HK-2 (cell line): ENCODE measurements around the gene DUOX1.
"Not testable (repeated sequence)": the region's sequence is repeated elsewhere in the genome, so short reads cannot be mapped to it uniquely, and the experiment has no call there.

Source experiments
- DNase-seq: peaks from one replicate; pipeline ENCODE4 v3.0.0-alpha.2; 2018; ENCODE audit not compliant: unreplicated experiment

DUOX1 gene

DNA sequence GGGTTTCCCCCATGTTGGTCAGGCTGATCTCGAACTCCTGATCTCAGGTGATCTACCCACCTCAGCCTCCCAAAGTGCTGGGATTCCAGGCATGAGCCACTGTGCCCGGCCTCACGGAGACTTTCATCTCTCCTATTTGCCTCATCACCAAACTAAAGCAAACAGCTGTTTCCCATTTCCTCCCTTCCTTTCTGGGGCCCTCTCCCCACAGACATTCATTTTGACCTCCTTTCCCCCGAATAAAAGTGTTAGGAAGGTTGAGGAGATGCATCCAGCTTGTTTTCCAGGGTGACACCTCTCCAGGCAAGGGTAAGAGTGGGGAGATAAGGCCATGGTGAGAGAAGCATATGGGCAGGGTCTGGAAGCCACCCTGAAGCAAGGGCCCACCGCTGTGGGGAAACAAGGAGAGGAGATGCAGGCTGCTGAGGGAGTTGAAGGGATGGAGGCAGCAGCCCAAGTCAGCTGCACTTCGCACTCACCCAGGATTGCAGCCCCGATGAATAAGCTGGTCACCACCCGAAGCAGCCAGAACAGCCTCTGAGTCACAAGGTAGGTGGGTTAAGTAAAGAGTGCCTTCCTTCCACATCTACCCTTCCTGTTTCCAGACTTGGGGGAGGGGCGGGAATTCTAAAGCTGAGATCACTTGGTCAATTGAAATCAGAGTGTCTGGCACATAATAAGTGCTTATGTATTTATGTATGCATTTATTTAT lies 7.9 kb upstream of the DUOX1 start:
- peak; percentile 59 for DNase-seq

DNA sequence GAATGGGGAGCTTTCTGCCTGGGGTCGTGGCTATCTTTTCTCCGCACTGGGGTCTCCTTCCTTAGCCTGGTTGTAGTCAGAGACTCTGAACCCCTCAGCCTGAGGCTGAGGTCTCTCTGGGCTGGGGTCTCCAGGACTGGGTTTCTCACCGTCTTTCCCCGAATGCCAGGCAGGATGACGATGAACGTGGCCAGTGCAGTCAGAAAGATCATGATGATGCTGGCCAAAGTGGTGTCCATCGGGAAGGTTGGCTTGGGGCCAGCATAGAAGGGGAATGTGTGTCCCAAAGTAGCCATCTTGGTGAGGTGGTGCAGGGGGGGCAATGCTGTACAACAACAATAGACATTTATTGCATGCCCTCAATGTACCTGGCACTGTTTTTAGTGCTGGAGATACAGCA lies 7.1 kb upstream of the DUOX1 start:
- DNase-seq, result no peak

- no peak for DNase-seq
These were observed 6.4 kb upstream of the DUOX1 start for GRCh38 chr15:45123397-45123796.

- no peak for DNase-seq
These were observed 3.1 kb upstream of the DUOX1 start for GRCh38 chr15:45126535-45127158.

DNA sequence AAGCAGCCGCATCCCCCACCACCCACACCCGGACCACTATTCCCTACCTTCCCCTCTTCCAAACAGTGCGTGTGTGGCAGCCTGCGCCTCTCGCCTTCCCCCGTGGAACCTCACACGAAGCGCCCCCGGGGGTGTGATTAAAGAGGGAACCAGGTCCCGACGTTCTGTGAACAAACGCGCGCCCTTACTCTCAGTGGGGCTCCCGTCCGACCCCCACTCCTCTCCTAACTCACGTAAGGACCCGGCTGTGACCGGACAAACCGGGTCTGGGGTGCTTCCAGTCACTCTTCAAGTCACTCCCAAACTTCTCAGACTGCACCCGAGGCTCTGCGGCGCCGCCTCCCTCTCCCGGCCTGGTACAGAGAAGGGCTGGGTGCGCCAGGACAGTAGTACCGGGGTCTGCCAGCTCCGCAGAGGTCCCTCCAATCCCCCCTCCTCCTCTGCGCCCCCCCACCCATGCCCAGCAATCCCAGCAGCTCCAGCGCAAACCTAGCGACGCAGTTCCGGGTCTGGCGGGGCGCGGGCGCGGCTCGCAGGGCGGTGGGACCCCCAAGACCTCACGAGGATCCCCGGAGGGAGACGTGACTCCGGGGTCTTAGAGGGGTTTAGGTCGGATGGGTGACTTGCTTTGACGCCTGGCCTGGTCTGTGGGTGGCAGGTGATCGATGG lies 689 bp upstream of the DUOX1 start:
- no peak for DNase-seq

GRCh38 chr15:45130291-45131000 lies 652 bp downstream of the DUOX1 start:
- DNase-seq, result no peak

GRCh38 chr15:45131510-45131909 lies 1.7 kb downstream of the DUOX1 start:
- no peak for DNase-seq

- DNase-seq, result no peak
These were observed 3.2 kb downstream of the DUOX1 start for GRCh38 chr15:45132844-45133560.

DNA sequence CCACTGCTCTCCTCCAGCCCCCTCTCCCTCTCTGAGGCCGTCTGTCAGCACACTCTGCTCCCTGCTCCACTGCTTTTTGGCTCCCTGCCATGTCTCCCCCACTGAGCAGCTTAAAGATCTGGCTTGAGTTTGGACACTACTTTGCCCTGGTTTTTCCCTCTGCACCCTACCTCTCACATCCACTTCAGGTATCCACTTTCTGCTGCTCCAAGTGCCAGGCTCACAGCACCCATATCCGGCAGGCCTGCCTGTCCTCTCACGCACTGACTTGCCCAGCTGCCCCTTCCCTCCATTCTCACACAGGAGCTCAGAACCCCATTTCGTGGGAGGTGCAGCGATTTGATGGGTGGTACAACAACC lies 3.7 kb downstream of the DUOX1 start:
- DNase-seq, result no peak

- no peak for DNase-seq
These were observed 4.3 kb downstream of the DUOX1 start for GRCh38 chr15:45134046-45134445.

DNA sequence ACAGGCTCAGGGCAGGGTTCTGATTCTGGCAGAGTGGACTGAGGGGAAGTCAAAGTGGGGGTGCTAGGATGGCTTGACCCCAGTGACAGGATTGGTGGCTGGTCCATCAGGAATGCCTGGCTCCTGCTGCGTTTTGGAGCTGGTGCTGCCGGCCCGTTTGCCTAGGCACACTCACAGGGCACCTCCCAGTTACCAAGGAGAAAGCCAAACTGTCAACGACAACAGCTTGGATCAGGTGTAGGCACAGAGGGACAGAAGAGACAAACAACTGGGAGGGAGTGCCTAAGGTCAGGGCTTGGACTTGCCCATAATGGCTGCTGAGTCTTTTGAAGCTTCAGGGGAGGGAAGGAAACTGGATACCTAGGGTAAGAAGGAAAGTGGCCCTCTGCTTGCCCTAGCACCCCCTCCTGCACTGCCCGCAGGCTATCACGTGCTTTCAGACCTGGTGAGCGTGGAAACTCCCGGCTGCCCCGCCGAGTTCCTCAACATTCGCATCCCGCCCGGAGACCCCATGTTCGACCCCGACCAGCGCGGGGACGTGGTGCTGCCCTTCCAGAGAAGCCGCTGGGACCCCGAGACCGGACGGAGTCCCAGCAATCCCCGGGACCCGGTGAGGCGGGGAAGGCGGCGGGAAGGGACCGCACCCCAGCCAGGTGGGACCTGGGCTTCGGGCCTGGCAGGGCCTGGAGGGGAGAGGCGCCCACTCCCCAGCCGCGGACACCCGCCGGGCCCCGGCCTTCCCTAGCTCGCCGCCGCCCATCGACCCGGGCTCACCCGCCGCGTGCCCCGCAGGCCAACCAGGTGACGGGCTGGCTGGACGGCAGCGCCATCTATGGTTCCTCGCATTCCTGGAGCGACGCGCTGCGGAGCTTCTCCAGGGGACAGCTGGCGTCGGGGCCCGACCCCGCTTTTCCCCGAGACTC lies 5.1 kb downstream of the DUOX1 start:
- DNase-seq, result no peak

- not testable (repeated sequence) for DNase-seq
These were observed 6.0 kb downstream of the DUOX1 start for GRCh38 chr15:45135705-45136377.

DNA sequence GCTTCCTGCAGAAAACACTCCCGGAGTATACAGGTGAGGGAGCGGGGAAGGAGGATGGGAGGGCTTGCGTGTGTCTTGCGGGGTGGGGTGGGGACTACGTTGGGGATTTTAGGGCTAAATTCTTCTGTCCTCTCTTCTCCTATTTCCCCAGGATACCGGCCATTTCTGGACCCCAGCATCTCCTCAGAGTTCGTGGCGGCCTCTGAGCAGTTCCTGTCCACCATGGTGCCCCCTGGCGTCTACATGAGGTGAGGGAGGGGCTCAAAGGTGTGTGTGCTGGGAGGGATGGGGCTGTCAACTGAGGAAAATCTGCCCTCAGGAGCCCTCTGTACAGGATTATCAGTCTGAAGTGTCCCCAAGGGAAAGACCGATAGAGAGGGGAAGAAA lies 6.6 kb downstream of the DUOX1 start:
- no peak for DNase-seq

GRCh38 chr15:45137703-45138102 lies 7.9 kb downstream of the DUOX1 start:
- DNase-seq, result no peak

DNA sequence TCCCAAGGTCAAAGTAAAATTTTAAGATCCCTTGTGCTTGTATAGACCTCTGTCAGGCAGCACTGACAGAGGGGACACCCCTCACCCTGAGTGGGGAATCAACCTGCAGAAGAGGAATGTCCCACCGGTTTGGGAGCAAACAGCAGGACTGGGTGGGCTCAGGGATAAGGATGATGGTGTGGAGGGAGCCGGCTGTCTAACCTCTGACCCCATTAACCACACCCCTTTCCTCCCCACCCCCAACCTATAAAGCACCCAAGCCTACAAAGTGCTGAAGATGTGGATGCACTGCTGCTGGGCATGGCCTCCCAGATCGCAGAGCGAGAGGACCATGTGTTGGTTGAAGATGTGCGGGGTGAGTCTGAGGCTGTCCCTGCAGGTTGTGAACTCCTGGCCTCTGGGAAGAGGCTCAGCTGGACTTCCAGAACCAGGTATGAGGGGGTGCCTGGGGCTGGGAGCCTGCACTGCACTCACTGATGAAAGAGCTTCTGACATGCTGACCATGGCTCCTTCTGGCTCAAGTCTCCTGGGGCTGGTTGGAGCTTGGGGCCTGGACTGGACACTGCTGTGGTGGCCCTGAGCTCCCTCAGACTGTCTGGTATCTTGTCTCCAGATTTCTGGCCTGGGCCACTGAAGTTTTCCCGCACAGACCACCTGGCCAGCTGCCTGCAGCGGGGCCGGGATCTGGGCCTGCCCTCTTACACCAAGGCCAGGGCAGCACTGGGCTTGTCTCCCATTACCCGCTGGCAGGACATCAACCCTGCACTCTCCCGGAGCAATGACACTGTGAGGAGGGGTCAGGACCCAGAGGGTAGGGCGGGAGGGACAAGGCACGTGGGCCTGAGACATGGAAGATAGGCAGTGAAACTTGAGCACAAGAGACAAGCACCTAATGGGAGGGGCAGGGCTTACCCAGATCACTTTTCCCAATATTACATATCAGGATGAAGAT lies 9.3 kb downstream of the DUOX1 start:
- DNase-seq, result no peak

DNA sequence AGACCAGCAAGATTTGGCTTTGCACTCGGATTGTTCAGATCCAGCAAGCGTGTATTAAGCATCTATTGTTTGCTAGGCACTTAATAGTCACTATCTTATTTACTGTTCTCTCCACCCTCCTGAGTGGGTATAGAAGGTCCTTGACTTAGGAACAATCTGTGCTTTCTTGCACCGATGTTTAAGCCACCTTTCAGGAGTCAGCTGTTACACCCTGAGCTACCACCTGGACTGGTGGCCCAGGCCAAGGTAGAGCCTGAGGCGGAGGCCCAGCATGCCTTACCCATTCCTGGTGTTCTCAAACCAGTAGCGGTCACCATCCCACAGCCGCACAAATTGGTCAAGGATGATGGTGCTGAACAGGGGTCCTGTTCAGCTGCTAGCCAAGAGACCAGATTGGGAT lies 10.0 kb downstream of the DUOX1 start:
- no peak for DNase-seq

- DNase-seq, result no peak
These were observed 10.9 kb downstream of the DUOX1 start for GRCh38 chr15:45140557-45141250.

- no peak for DNase-seq
These were observed 11.6 kb downstream of the DUOX1 start for GRCh38 chr15:45141386-45141785.

GRCh38 chr15:45143056-45143455 lies 13.3 kb downstream of the DUOX1 start:
- no peak for DNase-seq
